HFFc6 (cell line): ENCODE results near the gene HLA-DRA. TPM values are rescaled to one million over a fixed set of nuclear protein-coding genes. Genes with fewer than 3 reads are reported as not detected.

ENCODE experiments used
- DNase-seq: peaks from one replicate; pipeline ENCODE4 v3.0.0-alpha.2; 2018
- H3K27ac Mint-ChIP-seq: 2 replicates; pipeline ENCODE4 v1.8.0; 2020; ENCODE audit warnings: mild to moderate bottlenecking, mixed read lengths
- H3K27me3 Mint-ChIP-seq: 2 replicates; pipeline ENCODE4 v1.8.0; 2021; ENCODE audit warnings: mild to moderate bottlenecking, moderate library complexity, mixed read lengths; ENCODE audit not compliant: insufficient read depth
- H3K36me3 Mint-ChIP-seq: 2 replicates; pipeline ENCODE4 v1.8.0; 2021; ENCODE audit warnings: low read depth, mixed read lengths
- H3K4me1 Mint-ChIP-seq: 2 replicates; pipeline ENCODE4 v1.8.0; 2020; ENCODE audit warnings: low read depth, mixed read lengths
- H3K4me3 Mint-ChIP-seq: 2 replicates; pipeline ENCODE4 v1.8.0; 2020; ENCODE audit warnings: mild to moderate bottlenecking, moderate library complexity, mixed read lengths
- H3K9me3 Mint-ChIP-seq: 2 replicates; pipeline ENCODE4 v1.8.0; 2020; ENCODE audit warnings: mild to moderate bottlenecking, mixed read lengths
- CTCF ChIP-seq: fragments of 200-600 bp; sonication (generic); IDR thresholded peaks from 2 replicates; pipeline ENCODE4 v1.5.0; 2021; ENCODE audit warnings: antibody characterized with exemption, mild to moderate bottlenecking
- total RNA-seq, 6 experiments: library from RNA; stranded (reverse); fragmentation: NEBNext Ultra II Directional; extraction: Animal tissue kit (Norgen Biotek cat#: 25700); gene quantifications; 2 replicates in 1 of 6; 3 replicates in 5 of 6; pipeline ENCODE4 v1.2.3, GENCODE V29; 2021

Gene HLA-DRA
- total RNA-seq, 6 experiments from 2014 or later, result not detected

DNA sequence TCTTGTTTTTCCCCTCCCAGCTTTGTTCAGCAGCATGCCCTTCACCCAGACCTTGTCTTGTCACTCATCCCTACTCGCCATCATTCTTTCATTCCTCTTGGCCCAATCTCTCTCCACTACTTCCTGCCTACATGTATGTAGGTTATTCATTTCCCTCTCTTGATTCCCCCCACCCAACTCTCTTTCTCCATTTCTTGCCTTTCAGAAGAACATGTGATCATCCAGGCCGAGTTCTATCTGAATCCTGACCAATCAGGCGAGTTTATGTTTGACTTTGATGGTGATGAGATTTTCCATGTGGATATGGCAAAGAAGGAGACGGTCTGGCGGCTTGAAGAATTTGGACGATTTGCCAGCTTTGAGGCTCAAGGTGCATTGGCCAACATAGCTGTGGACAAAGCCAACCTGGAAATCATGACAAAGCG, 2.6 kb downstream of the HLA-DRA start:
- no peak for DNase-seq
- no peak overlapping the region for H3K27ac Mint-ChIP-seq
- H3K4me3 Mint-ChIP-seq, result no peak overlapping the region
- TF ChIP-seq CTCF, result no peak
- no peaks in the 10 kb centered on the region for H3K9me3 Mint-ChIP-seq
- no peaks in the 10 kb centered on the region for H3K4me1 Mint-ChIP-seq
- H3K36me3 Mint-ChIP-seq, result no peaks in the 10 kb centered on the region
- peaks cover 3% of the 10 kb centered on the region for H3K27me3 Mint-ChIP-seq

- DNase-seq, result no peak
- Mint-ChIP-seq H3K27ac (no peak overlapping the region), H3K36me3 (no peaks in the 10 kb centered on the region), H3K27me3 (peaks cover 3% of the 10 kb centered on the region), H3K9me3 (no peaks in the 10 kb centered on the region), H3K4me3 (no peak overlapping the region), H3K4me1 (no peaks in the 10 kb centered on the region)
- TF ChIP-seq CTCF, result no peak
These were observed 3.4 kb downstream of the HLA-DRA start for GRCh38 chr6:32442977-32443552.

GRCh38 chr6:32444433-32444832, 4.7 kb downstream of the HLA-DRA start:
- no peak for DNase-seq
- no peak overlapping the region for H3K27ac Mint-ChIP-seq
- H3K4me1 Mint-ChIP-seq, result no peaks in the 10 kb centered on the region
- no peaks in the 10 kb centered on the region for H3K9me3 Mint-ChIP-seq
- H3K36me3 Mint-ChIP-seq, result no peaks in the 10 kb centered on the region
- no peak for TF ChIP-seq CTCF
- H3K4me3 Mint-ChIP-seq, result no peak overlapping the region
- H3K27me3 Mint-ChIP-seq, result no peaks in the 10 kb centered on the region; the same call in none of the 2 replicates

- H3K36me3 Mint-ChIP-seq, result no peaks in the 10 kb centered on the region
- H3K4me3 Mint-ChIP-seq, result no peak overlapping the region
- H3K27me3 Mint-ChIP-seq, result no peaks in the 10 kb centered on the region; the same call in none of the 2 replicates
- H3K27ac Mint-ChIP-seq, result no peak overlapping the region
- no peaks in the 10 kb centered on the region for H3K9me3 Mint-ChIP-seq
- DNase-seq, result no peak
- TF ChIP-seq CTCF, result no peak
- no peaks in the 10 kb centered on the region for H3K4me1 Mint-ChIP-seq
These were observed 5.7 kb downstream of the HLA-DRA start for GRCh38 chr6:32445321-32445854.

- TF ChIP-seq CTCF, result no peak
- H3K36me3 Mint-ChIP-seq, result no peaks in the 10 kb centered on the region
- no peaks in the 10 kb centered on the region for H3K4me1 Mint-ChIP-seq
- peaks cover 8% of the 10 kb centered on the region; the same call in 1 of the 2 replicates for H3K9me3 Mint-ChIP-seq
- H3K27ac Mint-ChIP-seq, result no peak overlapping the region
- H3K27me3 Mint-ChIP-seq, result peaks cover 2% of the 10 kb centered on the region
- H3K4me3 Mint-ChIP-seq, result no peak overlapping the region
- DNase-seq, result no peak
These were observed 8.2 kb downstream of the HLA-DRA start for GRCh38 chr6:32447932-32448331.
